Mesothelial cell of epicardium (in vitro differentiated cells): ENCODE data around the gene UGT1A7. TPM values are rescaled to one million over a fixed set of nuclear protein-coding genes. Genes with fewer than 3 reads are reported as not detected.

ENCODE experiments used
- DNase-seq, 2 experiments: peaks; one replicate each; pipeline ENCODE4 v3.0.0; 2021; ENCODE audit warnings: low spot score in 2 of 2; ENCODE audit not compliant: unreplicated experiment in 2 of 2
- H3K27ac Mint-ChIP-seq: 2 replicates; pipeline ENCODE4 v1.8.0; 2021; ENCODE audit warnings: mixed read lengths
- H3K27me3 Mint-ChIP-seq: 2 replicates; pipeline ENCODE4 v1.8.0; 2021; ENCODE audit warnings: low read depth, mixed read lengths
- H3K36me3 Mint-ChIP-seq: 2 replicates; pipeline ENCODE4 v1.8.0; 2021; ENCODE audit warnings: mixed read lengths
- H3K4me1 Mint-ChIP-seq: 2 replicates; pipeline ENCODE4 v1.8.0; 2021; ENCODE audit warnings: mixed read lengths
- H3K4me3 Mint-ChIP-seq: 2 replicates; pipeline ENCODE4 v1.8.0; 2021; ENCODE audit warnings: mild to moderate bottlenecking, moderate library complexity, mixed read lengths
- H3K9me3 Mint-ChIP-seq: 2 replicates; pipeline ENCODE4 v1.8.0; 2021; ENCODE audit warnings: mixed read lengths
- CTCF ChIP-seq: fragments of 200-600 bp; sonication (generic); IDR thresholded peaks from one replicate; pipeline ENCODE4 v1.5.0; 2021; ENCODE audit warnings: antibody characterized with exemption; ENCODE audit not compliant: unreplicated experiment
- total RNA-seq: library from RNA; stranded (reverse); gene quantifications from 3 replicates; pipeline ENCODE4 v1.2.1, GENCODE V29; 2021

UGT1A7 gene
- total RNA-seq, 1 donor from 2014 or later, result not detected

DNA sequence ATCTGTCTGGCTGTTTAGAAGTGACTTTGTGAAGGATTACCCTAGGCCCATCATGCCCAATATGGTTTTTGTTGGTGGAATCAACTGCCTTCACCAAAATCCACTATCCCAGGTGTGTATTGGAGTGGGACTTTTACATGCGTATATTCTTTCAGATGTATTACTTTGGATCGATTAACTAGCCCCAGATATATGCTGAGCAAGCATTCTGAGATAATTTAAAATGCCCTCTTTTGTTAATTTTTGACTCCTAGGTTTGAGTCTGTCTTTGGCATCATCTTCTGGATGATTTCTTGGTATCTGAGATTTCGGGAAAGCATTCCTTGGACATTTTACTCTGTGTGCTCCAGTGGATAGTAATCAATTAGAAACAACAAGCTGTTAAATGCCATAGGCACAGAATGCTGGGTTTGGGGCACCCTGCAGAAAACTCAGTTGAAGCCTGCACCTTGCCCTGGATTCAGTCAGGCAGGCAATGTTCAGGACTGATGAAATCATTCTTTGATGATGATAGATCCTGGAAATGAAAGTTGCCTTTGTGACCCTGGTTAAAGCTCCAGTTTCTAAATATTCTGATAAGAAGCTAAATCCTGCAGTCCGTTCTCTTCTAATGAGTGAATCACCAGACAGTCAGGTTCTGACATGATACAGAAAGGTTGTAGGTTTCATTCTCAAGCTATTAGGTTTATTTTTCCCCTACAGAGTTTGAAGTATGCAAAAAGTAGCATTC lies 79.5 kb downstream of the UGT1A7 start:
- Mint-ChIP-seq H3K9me3 (no peaks in the 10 kb centered on the region), H3K27ac (no peak overlapping the region), H3K4me3 (no peak overlapping the region), H3K27me3 (peaks cover 25% of the 10 kb centered on the region), H3K36me3 (no peaks in the 10 kb centered on the region), H3K4me1 (no peaks in the 10 kb centered on the region)
- no peak for DNase-seq
- TF ChIP-seq CTCF, result no peak

- Mint-ChIP-seq H3K4me1 (no peaks in the 10 kb centered on the region), H3K27me3 (peaks cover 32% of the 10 kb centered on the region), H3K27ac (no peak overlapping the region), H3K36me3 (no peaks in the 10 kb centered on the region), H3K9me3 (no peaks in the 10 kb centered on the region), H3K4me3 (no peak overlapping the region)
- no peak for DNase-seq
- TF ChIP-seq CTCF, result no peak
These were observed 82.6 kb downstream of the UGT1A7 start for GRCh38 chr2:233764264-233764663.

GRCh38 chr2:233764761-233765160 lies 83.1 kb downstream of the UGT1A7 start:
- H3K9me3 Mint-ChIP-seq, result no peaks in the 10 kb centered on the region
- H3K27ac Mint-ChIP-seq, result no peak overlapping the region
- TF ChIP-seq CTCF, result no peak
- no peak for DNase-seq
- no peaks in the 10 kb centered on the region for H3K36me3 Mint-ChIP-seq
- no peak overlapping the region for H3K4me3 Mint-ChIP-seq
- H3K4me1 Mint-ChIP-seq, result no peaks in the 10 kb centered on the region
- H3K27me3 Mint-ChIP-seq, result peaks cover 33% of the 10 kb centered on the region

DNA sequence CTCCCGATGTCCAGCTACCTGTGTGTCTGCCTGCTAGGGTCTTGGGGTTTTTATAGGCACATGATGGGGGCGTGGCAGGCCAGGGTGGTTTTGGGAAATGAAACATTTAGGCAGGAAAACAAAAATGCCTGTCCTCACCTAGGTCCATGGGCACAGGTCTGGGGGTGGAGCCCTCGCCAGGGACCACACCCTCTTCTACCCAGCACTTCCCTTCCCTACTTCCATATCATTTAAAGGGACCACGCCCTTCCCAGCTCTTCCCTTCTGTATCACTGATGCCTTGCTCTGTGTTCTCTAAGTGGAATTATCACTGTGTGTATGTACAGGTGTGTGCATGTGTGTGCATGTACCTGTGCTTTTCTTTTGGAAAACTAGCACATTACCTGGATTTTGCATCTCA lies 84.7 kb downstream of the UGT1A7 start:
- Mint-ChIP-seq H3K27me3 (peaks cover 36% of the 10 kb centered on the region), H3K36me3 (no peaks in the 10 kb centered on the region), H3K9me3 (no peaks in the 10 kb centered on the region), H3K27ac (no peak overlapping the region), H3K4me3 (no peak overlapping the region), H3K4me1 (no peaks in the 10 kb centered on the region)
- no peak for DNase-seq
- TF ChIP-seq CTCF, result no peak

DNA sequence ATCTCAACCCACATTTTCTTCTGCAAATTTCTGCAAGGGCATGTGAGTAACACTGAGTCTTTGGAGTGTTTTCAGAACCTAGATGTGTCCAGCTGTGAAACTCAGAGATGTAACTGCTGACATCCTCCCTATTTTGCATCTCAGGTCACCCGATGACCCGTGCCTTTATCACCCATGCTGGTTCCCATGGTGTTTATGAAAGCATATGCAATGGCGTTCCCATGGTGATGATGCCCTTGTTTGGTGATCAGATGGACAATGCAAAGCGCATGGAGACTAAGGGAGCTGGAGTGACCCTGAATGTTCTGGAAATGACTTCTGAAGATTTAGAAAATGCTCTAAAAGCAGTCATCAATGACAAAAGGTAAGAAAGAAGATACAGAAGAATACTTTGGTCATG lies 86.4 kb downstream of the UGT1A7 start:
- Mint-ChIP-seq H3K36me3 (no peaks in the 10 kb centered on the region), H3K4me3 (no peak overlapping the region), H3K4me1 (no peaks in the 10 kb centered on the region), H3K27me3 (peaks cover 30% of the 10 kb centered on the region), H3K27ac (no peak overlapping the region), H3K9me3 (no peaks in the 10 kb centered on the region)
- no peak for TF ChIP-seq CTCF
- no peak for DNase-seq
